Colon (tissue), 2 donors: ENCODE results near the gene ZCCHC2.
A peak's percentile ranks its signal among the peaks of the same experiment; 100 is the strongest.

Experiments used
- FAIRE-seq: peaks from 2 replicates; lab custom pipeline; 2012; peaks lifted over from hg19 to GRCh38; lab: Jason Lieb, UNC
- donor health status: control.
- donor health status: control.

ZCCHC2 gene

DNA sequence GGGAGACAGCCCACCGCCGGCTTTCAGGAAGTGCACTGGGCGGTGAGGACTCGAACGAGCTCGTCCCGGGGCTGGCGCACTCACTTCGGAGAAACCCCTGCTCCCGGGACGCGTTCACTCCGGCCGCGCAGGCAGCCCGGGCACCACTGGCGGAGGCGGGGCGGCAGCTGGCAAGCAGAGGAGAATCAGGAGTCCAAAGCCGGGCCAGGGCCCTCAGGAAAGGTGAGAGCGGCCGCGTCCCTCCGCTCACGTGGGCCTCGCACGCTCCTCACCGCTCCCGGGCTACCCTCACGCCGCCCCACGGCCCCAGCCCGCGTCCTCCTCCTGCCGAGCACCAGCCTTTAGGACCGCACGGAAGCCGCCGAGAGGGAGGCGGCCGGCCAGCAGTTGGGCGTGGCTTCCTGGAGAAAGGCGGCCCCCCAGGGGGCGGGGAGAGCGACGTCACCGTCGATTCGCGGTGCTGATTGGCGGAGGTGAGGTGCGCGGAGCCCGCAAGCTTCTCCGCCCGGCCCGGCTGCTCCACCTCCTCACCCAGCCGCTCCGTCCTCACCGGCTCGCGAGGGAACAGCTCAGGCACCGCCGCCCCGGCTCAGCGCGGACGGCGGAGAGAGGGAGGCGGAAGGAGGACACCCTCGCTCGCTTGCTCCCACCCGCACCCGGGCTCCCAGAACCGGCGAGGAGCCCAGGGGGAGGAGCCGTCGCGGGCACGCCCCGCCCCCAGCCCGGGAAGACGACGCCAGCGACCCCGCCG lies at the start of gene ZCCHC2:
Gene ZCCHC2 (plus strand): TSS at position 522 of the 751 bp plus-strand sequence. CDS start 400 bp downstream, outside the sequence.
- FAIRE-seq: no peak

DNA sequence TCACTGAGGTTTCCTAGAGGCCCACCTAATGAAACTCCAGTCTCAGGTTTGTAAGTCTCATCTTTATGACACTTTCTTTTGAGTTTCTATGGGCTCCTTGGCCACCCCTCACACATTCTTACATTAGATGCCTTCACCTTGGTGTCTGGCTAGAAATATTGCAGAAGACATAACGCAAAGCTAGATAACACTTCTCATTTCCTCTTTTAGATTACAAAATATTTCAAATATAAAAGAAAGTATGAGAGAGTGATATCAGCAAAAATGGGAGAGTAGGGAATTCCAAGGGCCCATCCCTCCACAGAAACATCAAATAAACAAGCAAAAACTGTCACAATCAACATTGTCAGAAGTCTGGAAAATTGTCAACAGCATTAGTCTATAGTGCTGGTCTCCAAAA lies 43.3 kb upstream of the ZCCHC2 start:
- FAIRE-seq: no peak

- no peak for FAIRE-seq
Observed at GRCh38 chr18:62480927-62481326, 41.9 kb upstream of the ZCCHC2 start.

GRCh38 chr18:62484941-62485340 lies 37.9 kb upstream of the ZCCHC2 start:
- FAIRE-seq: no peak

- no peak for FAIRE-seq
Observed at GRCh38 chr18:62485684-62486083, 37.1 kb upstream of the ZCCHC2 start.

DNA sequence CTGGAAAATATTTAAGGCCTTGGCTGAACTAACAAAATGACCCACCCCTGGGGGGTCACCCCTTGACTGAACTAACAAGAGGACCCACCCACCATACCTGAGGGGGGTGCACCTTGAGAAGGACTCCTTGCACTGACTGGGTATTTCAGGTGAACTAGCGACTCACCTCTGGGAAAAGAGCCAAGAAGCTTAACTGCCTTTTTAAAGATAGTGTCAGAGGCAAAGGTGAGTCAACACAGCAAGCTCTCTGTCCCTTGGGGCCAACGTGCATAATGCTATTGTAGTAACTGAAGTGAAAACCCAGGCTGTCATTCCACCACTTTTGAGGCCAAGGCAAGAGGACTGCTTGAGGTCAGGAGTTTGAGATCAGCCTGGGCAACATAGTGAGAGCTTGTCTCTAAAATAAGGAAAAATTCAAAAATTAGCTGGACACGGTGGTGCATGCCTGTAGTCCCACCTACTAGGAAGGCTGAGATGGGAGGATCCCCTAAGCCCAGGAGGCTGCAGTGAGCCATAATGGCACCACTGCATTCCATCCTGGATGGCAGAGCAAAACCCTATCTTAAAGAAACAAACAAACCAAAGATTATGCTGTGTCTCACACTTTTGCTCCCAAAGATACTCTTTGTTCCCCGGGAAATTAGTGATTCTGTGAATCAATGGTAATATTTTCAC lies 36.4 kb upstream of the ZCCHC2 start:
- FAIRE-seq: no peak

DNA sequence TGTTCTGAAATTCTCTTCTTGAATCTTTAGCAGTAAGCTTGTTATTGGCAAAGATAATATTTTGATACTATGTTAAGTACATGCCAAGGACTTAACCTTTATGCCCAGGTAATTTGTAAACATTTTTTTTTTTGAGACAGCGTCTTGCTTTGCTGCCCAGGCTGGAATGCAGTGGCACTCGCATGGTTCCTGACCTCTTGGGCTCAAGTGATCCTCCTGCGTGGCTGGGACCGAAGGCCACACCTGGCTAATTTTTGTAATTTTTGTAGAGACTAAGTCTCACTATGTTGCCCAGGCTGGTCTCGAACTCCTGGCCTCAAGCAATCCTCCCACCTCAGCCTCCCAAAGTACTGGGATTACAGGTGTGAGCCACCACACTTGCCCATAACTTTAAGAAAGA lies 35.7 kb upstream of the ZCCHC2 start:
- FAIRE-seq: no peak

DNA sequence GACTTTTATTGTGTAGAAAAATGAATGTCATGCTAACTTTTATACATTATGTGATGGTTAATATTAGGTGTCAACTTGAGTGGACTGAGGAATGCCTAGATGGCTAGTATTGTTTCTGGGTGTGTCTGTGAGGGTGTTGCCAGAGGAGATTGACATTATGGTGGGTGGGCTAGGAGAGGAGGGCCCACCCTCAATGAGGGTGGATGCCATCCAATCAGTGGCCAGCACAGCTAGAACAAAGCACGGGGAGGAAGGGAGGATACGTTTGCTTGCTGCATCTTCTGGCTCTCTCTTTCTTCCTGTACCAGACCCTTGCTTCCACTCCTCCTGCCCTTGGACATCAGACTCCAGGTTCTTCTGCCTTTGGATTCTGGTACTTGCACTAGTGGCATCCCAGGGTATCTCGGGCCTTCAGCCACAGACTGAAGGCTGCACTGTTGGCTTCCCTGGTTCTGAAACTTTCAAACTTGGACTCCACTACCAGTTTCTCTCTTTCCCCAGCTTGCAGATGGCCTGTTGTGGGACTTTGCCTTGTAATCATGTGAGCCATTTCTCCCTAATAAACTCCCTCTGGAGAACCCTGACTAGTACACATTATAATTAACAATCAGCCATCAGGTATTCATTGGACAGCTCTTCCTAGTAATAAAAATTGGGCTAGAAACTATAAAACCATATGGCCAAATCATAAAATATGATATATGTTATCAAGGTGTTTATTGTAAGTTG lies 31.7 kb upstream of the ZCCHC2 start:
- FAIRE-seq: no peak

DNA sequence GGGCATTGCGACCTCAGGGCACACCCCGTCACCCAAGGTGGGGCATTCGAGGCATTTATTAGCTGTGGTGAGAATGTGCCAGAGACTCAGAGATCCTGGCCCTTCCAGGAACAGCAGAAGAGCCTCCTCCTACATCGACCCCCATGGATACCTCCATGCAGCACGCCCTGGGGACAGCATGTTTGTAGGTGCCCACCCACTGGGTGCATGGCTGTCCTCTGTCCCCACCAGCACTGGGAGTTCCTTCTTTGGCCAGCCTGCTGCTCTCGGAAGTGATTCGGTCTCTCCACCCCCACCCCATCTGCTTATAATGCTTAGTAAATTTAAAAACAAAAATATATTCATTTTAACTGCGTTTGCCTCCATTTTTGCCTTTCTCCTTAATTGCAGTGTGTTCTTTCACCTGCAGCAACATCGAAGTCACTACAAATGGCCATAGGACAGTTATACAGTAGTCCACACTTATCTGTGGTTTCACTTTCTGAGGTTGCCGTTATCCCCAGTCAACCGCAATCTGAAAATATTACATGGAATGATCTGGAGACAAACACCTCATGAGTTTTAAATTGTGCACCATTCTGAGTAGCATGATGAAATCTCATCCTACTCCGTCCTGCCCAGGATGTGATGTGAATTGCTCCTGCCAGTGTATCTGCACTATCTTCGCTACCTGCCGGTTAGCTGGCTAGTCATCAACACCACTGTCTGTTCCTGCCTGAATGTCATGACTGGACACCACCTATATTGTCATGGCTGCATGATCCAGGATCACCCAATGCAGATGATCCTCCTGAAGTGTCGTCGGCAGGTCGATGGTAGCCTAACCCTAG lies 29.6 kb upstream of the ZCCHC2 start:
- no peak for FAIRE-seq

GRCh38 chr18:62494764-62495163 lies 28.1 kb upstream of the ZCCHC2 start:
- FAIRE-seq: no peak

GRCh38 chr18:62496262-62496661 lies 26.6 kb upstream of the ZCCHC2 start:
- no peak for FAIRE-seq

DNA sequence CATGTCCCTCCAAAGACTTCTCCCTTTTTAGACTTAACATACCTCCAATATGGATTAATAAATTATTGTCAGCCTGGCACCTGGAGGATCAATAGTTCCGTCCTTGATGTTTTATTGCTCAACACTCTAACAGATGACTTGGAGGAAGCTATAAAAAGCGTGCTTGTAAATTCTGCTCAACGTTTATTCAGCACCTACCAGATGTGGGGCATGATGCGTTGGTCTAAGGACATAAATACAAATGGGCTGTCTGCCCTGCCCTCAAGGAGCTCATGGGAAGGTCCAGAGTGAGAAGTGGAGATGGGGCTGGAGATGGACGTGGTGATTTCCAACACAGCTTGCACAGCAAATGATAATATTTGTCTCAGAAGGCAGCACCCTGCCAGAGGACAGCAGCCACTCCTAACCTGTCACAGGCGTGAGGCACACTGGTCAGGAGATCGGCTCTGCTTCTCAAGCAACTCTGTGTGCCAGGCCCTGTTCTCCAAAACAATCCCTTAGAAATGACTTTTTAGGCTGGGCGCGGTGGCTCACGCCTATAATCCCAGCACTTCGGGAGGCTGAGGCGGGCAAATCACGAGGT lies 25.5 kb upstream of the ZCCHC2 start:
- no peak for FAIRE-seq

DNA sequence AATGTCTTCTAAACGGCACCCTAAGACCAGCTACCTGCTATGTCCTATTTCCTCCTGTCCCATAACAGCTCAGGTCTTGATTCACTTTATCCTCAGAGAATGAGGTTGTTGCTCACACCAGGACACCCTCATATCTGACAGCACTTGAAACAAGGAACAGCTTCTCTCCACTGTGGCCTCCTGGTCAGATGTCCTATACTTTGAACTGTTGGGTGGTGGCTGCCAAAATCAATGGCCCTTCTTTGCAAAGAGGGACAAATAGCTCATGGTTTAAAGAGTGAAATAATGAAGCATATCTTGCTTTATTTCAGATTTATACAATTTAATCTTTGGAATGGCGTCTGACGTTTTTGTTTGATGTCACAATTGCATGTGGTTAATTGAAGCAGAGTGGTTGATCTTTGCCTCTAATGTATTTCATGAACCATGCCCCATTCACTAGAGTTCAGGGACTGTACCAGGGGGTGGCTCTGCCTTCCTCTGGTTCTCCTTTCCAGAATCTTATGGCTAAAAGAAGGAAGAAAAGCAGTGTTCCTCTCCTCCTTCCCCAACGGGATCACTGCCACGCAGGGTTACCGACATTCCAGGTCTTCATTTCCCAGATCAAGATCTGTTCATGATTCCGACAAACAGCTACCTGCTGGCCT lies 24.1 kb upstream of the ZCCHC2 start:
- FAIRE-seq: no peak

DNA sequence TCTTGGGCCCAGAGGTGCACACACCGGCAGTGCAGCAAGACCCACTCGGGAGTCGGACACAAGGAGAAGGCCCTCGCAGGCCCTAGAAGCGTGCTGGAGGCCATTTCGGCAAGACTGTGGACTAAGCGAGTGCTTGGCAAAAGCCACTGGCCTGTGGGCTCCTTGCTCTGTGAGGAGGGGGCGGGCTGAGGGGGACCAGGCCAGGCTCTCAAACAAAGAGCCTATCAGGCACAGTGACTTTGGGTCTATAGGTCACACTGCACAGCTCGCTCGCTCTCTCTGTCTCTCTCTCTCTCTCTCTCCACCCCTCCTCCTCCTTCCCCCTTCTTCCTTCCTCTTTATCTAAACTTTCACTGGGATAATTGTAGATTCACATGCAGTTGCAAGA lies 23.6 kb upstream of the ZCCHC2 start:
- no peak for FAIRE-seq

DNA sequence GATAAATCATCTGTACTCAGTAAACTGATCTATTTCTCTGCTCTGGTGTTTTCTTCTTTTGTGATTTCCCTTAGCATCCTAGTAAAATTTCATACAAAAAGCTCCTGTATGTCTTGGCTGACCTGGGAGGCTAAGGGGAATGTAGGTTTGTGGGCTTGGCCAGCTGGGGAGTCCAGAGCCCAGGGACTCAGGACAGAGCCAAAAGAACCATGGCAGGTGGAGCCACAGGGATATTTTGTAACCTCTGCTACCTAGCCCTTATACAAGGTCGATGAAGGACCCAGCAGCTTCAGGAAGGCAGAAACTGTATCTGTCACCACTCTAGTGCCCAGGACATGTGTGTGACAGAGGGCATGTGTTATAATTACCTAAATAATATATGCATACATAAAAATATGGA lies 22.7 kb upstream of the ZCCHC2 start:
- FAIRE-seq: no peak

- FAIRE-seq: no peak
Observed at GRCh38 chr18:62500966-62501591, 21.7 kb upstream of the ZCCHC2 start.

GRCh38 chr18:62505669-62506494 lies 16.9 kb upstream of the ZCCHC2 start:
- FAIRE-seq: peak; percentile 38

DNA sequence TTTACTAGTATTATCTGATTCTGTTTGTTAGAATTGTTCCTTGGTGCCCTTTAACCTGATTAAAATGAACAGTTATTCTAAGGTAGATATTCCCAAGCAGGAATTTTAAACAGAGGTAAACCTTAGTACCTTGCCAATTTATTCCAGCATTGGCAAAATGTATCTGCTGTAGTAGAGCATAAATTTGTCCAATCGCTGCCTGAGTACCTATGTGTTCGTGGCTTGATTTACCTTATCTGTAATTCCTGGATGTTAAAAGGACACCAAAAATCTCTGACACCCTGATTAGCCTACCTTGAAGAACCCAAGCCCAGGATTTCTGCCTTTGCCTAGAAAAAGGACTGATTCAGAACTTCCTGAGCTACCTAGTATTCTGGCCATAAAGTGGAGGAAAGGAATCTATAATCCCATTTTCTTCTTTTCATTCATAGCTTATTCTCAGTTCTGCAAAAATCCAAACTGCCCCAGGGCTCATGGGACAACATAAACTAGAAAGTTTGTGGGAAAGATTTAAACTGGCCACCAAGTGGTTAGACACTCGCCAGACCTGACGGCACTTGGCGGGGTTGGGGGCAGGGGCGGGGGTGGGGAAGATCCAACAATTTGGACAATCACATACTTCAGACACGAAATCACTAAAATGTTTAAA lies 16.2 kb upstream of the ZCCHC2 start:
- FAIRE-seq: no peak

GRCh38 chr18:62509779-62510178 lies 13.0 kb upstream of the ZCCHC2 start:
- FAIRE-seq: no peak
